Testis (tissue), 2 donors: ENCODE data around the gene LAMP1.

Experiments used
- CTCF ChIP-seq, 3 experiments: fragments of 450-650 bp in 2 of 3; fragments of 200-600 bp in 1 of 3; sonication (generic) in 1 of 3; IDR thresholded peaks; one replicate each; pipeline ENCODE4 v1.5.1; 2016 to 2019; ENCODE audit warnings: antibody characterized with exemption in 3 of 3, mild to moderate bottlenecking in 2 of 3, moderate library complexity in 1 of 3
- POLR2A ChIP-seq: fragments of 450-650 bp; IDR thresholded peaks from one replicate; pipeline ENCODE4 v1.6.1; 2017; ENCODE audit warnings: antibody characterized with exemption, mild to moderate bottlenecking, moderate library complexity

- TF ChIP-seq POLR2A (no peak), CTCF (IDR thresholded peaks at IDR 0.05) (no peak)
These were observed 70.7 kb downstream of the LAMP1 start for GRCh38 chr13:113367771-113368170.
